ENCODE measurements around the gene PLCH2. TPM values are rescaled to one million over a fixed set of nuclear protein-coding genes. Genes with fewer than 3 reads are reported as not detected.
A peak's percentile ranks its signal among the peaks of the same experiment; 100 is the strongest.

Gene PLCH2
- total RNA-seq, 2 donors from 2014 or later = 6.9 to 7.1 TPM

- DNase-seq (ENCODE audit: low spot score in 2 of 2) (no peak), ATAC-seq (no peak)
- Mint-ChIP-seq H3K36me3 (peaks cover 4% of the 10 kb centered on the region in 2 donors), H3K27ac (no peak overlapping the region), H3K9me3 (no peaks in the 10 kb centered on the region)
Observed at GRCh38 chr1:2520206-2520605, 44.1 kb downstream of the PLCH2 start.

- Mint-ChIP-seq H3K27ac (peak overlapping the region in 1 of 2 donors; percentile 29), H3K36me3 (peaks cover 6 to 7% of the 10 kb centered on the region in 2 donors), H3K9me3 (no peaks in the 10 kb centered on the region)
- no peak for DNase-seq (ENCODE audit: low spot score in 2 of 2)
- ATAC-seq = no peak
Observed at GRCh38 chr1:2520806-2521205, 44.7 kb downstream of the PLCH2 start.

- no peak for ATAC-seq
- peak overlapping the region; percentile 78 to 96 for H3K27ac Mint-ChIP-seq
- no peak for DNase-seq (ENCODE audit: low spot score in 2 of 2)
- no peaks in the 10 kb centered on the region for H3K9me3 Mint-ChIP-seq
- peaks cover 6 to 7% of the 10 kb centered on the region in 2 donors for H3K36me3 Mint-ChIP-seq
Observed at GRCh38 chr1:2522230-2522629, 46.1 kb downstream of the PLCH2 start.

GRCh38 chr1:2523191-2523890, 47.3 kb downstream of the PLCH2 start:
- ATAC-seq = no peak
- Mint-ChIP-seq H3K36me3 (peaks cover 6 to 7% of the 10 kb centered on the region in 2 donors), H3K9me3 (no peaks in the 10 kb centered on the region), H3K27ac (peak overlapping the region; percentile 78 to 96)
- peak in 1 of 2 donors; percentile 46 for DNase-seq (ENCODE audit: low spot score in 2 of 2)

GRCh38 chr1:2523891-2524609, 48.0 kb downstream of the PLCH2 start:
- DNase-seq (ENCODE audit: low spot score in 2 of 2) = peak in 1 of 2 donors; percentile 37
- peaks cover 6 to 7% of the 10 kb centered on the region in 2 donors for H3K36me3 Mint-ChIP-seq
- H3K27ac Mint-ChIP-seq = peak overlapping the region; percentile 78 to 96
- ATAC-seq = no peak
- no peaks in the 10 kb centered on the region for H3K9me3 Mint-ChIP-seq

GRCh38 chr1:2525572-2525919, 49.5 kb downstream of the PLCH2 start:
- ATAC-seq = no peak
- Mint-ChIP-seq H3K36me3 (peaks cover 6 to 7% of the 10 kb centered on the region in 2 donors), H3K9me3 (no peaks in the 10 kb centered on the region), H3K27ac (peak overlapping the region; percentile 78 to 90)
- no peak for DNase-seq (ENCODE audit: low spot score in 2 of 2)

- Mint-ChIP-seq H3K27ac (peak within 1 kb of the TSS; percentile 78 to 95), H3K36me3 (peaks cover 6 to 7% of the 10 kb centered on the region in 2 donors), H3K9me3 (no peaks in the 10 kb centered on the region)
- DNase-seq (ENCODE audit: low spot score in 2 of 2) (peak; percentile 87 to 88), ATAC-seq (peak; percentile 84 to 90)
Observed at GRCh38 chr1:2525920-2526823, 50.1 kb downstream of the PLCH2 start, which contains the start of gene PANK4. Gene PANK4 (minus strand): TSS chr1:2526596. CDS start chr1:2526587, 9 bp downstream.

- ATAC-seq (peak; percentile 51 to 76), DNase-seq (ENCODE audit: low spot score in 2 of 2) (peak; percentile 63 to 82)
- Mint-ChIP-seq H3K27ac (peak overlapping the region in 1 of 2 donors; percentile 78), H3K36me3 (peaks cover 6 to 7% of the 10 kb centered on the region in 2 donors), H3K9me3 (no peaks in the 10 kb centered on the region)
Observed at GRCh38 chr1:2526824-2527555, 50.9 kb downstream of the PLCH2 start.

- Mint-ChIP-seq H3K27ac (no peak overlapping the region), H3K9me3 (no peaks in the 10 kb centered on the region), H3K36me3 (peaks cover 6 to 7% of the 10 kb centered on the region in 2 donors)
- DNase-seq (ENCODE audit: low spot score in 2 of 2) (no peak), ATAC-seq (no peak)
Observed at GRCh38 chr1:2527556-2527860, 51.4 kb downstream of the PLCH2 start.

- DNase-seq (ENCODE audit: low spot score in 2 of 2) = no peak
- ATAC-seq = no peak
- no peaks in the 10 kb centered on the region for H3K9me3 Mint-ChIP-seq
- peaks cover 6 to 7% of the 10 kb centered on the region in 2 donors for H3K36me3 Mint-ChIP-seq
- H3K27ac Mint-ChIP-seq = no peak overlapping the region
Observed at GRCh38 chr1:2528016-2528415, 51.9 kb downstream of the PLCH2 start.

GRCh38 chr1:2528611-2528965, 52.5 kb downstream of the PLCH2 start:
- no peak for ATAC-seq
- DNase-seq (ENCODE audit: low spot score in 2 of 2) = no peak
- Mint-ChIP-seq H3K9me3 (no peaks in the 10 kb centered on the region), H3K36me3 (peaks cover 6 to 7% of the 10 kb centered on the region in 2 donors), H3K27ac (peak overlapping the region in 1 of 2 donors; percentile 36)

- Mint-ChIP-seq H3K27ac (peak overlapping the region in 1 of 2 donors; percentile 77), H3K9me3 (no peaks in the 10 kb centered on the region), H3K36me3 (peaks cover 6 to 7% of the 10 kb centered on the region in 2 donors)
- no peak for ATAC-seq
- peak in 1 of 2 donors; percentile 40 for DNase-seq (ENCODE audit: low spot score in 2 of 2)
Observed at GRCh38 chr1:2528966-2529783, 53.1 kb downstream of the PLCH2 start.

GRCh38 chr1:2529784-2530512, 53.9 kb downstream of the PLCH2 start, which contains the start of gene HES5:
Gene HES5 (minus strand): TSS chr1:2530263. CDS start chr1:2530164, 99 bp downstream.
- ATAC-seq (no peak), DNase-seq (ENCODE audit: low spot score in 2 of 2) (peak in 1 of 2 donors; percentile 28)
- H3K36me3 Mint-ChIP-seq = peaks cover 4 to 5% of the 10 kb centered on the region in 2 donors
- peak within 1 kb of the TSS in 1 of 2 donors; percentile 77 for H3K27ac Mint-ChIP-seq
- H3K9me3 Mint-ChIP-seq = no peaks in the 10 kb centered on the region

- Mint-ChIP-seq H3K36me3 (no peaks in the 10 kb centered on the region), H3K9me3 (no peaks in the 10 kb centered on the region), H3K27ac (no peak overlapping the region)
- no peak for ATAC-seq
- no peak for DNase-seq (ENCODE audit: low spot score in 2 of 2)
Observed at GRCh38 chr1:2530513-2531361, 54.6 kb downstream of the PLCH2 start.
